ENCODE measurements around the gene FYTTD1. TPM values are rescaled to one million over a fixed set of nuclear protein-coding genes. Genes with fewer than 3 reads are reported as not detected.

Gene FYTTD1
- total RNA-seq, 1 donor from 2014 or later: 84.2 TPM

DNA sequence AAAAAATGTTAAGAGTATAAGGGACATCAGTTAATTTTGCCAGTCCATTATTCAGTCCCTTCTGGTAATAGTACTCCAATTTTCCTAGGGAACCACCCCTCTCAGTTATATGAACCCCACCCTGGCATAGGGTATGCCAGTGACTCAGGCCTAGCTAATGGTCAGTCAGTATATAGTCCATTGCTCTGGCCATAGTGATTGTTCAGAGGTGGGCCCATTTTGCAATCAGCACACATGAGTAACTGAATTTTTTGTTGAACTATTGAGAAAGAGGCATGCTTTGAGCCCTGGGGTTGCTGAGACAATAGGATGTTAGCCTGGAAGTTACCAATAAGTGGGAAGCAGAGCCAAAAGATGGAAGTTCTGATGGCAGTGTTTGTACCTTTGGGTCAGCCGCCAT is 45.5 kb downstream of the FYTTD1 start:
- Mint-ChIP-seq H3K27me3 (no peaks in the 10 kb centered on the region), H3K4me1 (peaks cover 75% of the 10 kb centered on the region), H3K4me3 (no peak overlapping the region), H3K36me3 (ENCODE audit: low read depth) (peaks cover 9% of the 10 kb centered on the region), H3K9me3 (no peaks in the 10 kb centered on the region), H3K27ac (peak overlapping the region; percentile 50)
- CTCF ChIA-PET: no interaction called here
- DNase-seq (no peak), ATAC-seq (ENCODE audit: low read depth) (no peak)
- POLR2A ChIA-PET: interaction anchor here (1.3 to 1.5 kb wide), 2 partner anchors 13 to 81 kb away, joined by 3 to 5 read pairs; no protein-coding TSS in a partner anchor
- intact Hi-C loops (cut with micrococcal nuclease): no loop called here
- TF ChIP-seq, protein P1, sequence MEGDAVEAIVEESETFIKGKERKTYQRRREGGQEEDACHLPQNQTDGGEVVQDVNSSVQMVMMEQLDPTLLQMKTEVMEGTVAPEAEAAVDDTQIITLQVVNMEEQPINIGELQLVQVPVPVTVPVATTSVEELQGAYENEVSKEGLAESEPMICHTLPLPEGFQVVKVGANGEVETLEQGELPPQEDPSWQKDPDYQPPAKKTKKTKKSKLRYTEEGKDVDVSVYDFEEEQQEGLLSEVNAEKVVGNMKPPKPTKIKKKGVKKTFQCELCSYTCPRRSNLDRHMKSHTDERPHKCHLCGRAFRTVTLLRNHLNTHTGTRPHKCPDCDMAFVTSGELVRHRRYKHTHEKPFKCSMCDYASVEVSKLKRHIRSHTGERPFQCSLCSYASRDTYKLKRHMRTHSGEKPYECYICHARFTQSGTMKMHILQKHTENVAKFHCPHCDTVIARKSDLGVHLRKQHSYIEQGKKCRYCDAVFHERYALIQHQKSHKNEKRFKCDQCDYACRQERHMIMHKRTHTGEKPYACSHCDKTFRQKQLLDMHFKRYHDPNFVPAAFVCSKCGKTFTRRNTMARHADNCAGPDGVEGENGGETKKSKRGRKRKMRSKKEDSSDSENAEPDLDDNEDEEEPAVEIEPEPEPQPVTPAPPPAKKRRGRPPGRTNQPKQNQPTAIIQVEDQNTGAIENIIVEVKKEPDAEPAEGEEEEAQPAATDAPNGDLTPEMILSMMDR (IDR thresholded peaks at IDR 0.05): no peak

DNA sequence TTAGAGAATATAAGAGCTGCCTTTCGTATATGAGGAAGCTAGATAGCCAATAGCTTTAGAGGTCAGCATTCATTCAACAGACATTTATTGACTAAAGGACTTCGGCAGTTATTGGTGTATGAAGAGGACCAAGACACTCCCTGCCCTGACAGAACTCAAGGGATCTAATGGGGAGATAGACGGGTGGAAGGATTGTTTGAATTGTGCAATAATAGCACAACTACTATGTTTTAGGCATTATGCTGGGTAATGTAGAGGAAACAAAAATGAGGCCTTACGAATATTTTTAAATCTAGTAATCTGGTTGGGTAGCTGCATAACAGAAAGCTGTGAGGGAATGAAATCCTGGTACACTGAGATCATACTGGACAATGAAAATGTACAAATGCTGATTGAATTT is 46.4 kb downstream of the FYTTD1 start:
- Mint-ChIP-seq H3K4me3 (no peak overlapping the region), H3K27me3 (no peaks in the 10 kb centered on the region), H3K27ac (peak overlapping the region; percentile 68), H3K9me3 (no peaks in the 10 kb centered on the region), H3K4me1 (peaks cover 77% of the 10 kb centered on the region), H3K36me3 (ENCODE audit: low read depth) (peaks cover 8% of the 10 kb centered on the region)
- ChIA-PET POLR2A (interaction anchor here (0.7 to 1.5 kb wide), 2 partner anchors 10 to 14 kb away, joined by 5 to 13 read pairs; no protein-coding TSS in a partner anchor), CTCF (no interaction called here)
- intact Hi-C loops (cut with micrococcal nuclease): no loop called here
- TF ChIP-seq, protein P1 (IDR thresholded peaks at IDR 0.05): no peak
- DNase-seq: no peak
- ATAC-seq (ENCODE audit: low read depth): no peak

DNA sequence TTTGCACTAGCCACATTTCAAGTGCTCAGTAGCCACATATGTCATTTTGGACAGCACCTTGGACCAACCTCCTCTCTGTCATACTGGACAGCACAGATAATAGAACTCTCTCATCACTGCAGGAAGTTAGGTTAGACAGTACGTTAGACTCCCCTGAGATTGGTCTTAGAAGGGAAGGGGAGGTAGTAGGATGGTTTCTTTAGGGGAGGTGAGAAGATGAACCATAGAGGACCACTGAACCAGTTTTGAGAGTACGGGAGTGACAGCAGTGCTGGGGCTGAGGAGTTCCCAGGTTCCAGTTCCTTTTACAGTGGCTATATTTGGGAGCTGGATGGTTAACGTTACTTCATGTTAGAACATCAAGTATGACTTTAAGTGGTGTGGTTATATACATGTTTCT is 49.2 kb downstream of the FYTTD1 start:
- ATAC-seq (ENCODE audit: low read depth) (peak; percentile 59), DNase-seq (no peak)
- Mint-ChIP-seq H3K9me3 (no peaks in the 10 kb centered on the region), H3K4me3 (peak overlapping the region; percentile 13), H3K27ac (peak overlapping the region; percentile 67), H3K36me3 (ENCODE audit: low read depth) (no peaks in the 10 kb centered on the region), H3K27me3 (no peaks in the 10 kb centered on the region), H3K4me1 (peaks cover 80% of the 10 kb centered on the region)
- POLR2A ChIA-PET: interaction anchor here (1.0 to 1.7 kb wide), 4 partner anchors 8 to 87 kb away, joined by 3 to 5 read pairs (median 4); partner anchors contain the start of gene LRCH3
- TF ChIP-seq, protein P1 (IDR thresholded peaks at IDR 0.05): no peak
- intact Hi-C loops (cut with micrococcal nuclease): no loop called here
- CTCF ChIA-PET: no interaction called here

DNA sequence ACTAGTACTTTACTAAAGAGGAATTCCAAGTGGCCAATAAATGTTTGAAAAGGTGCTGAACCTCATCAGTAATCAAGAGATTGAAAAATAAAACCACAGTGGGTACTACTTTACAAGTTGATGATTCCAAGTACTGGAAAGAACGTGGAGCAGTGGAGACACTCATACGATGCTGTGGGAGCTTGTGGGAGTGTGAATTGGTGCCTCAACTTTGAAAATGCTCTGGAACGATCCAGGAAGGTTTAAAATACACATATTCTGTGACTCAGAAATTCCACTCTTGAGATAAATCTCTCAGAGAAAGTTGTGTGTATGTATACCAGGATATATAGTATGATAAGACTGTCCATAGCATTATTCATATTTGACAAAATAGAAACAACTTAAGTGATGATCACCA is 50.7 kb downstream of the FYTTD1 start:
- CTCF ChIA-PET: interaction anchor here (0.8 to 2.3 kb wide), 4 partner anchors 9 to 200 kb away, joined by 3 to 11 read pairs (median 5); partner anchors contain the start of gene LRCH3
- intact Hi-C loops (cut with micrococcal nuclease): loop anchor here (5.0 kb wide), 2 partner anchors 108 to 128 kb away; no protein-coding TSS in a partner anchor
- no peaks in the 10 kb centered on the region for H3K27me3 Mint-ChIP-seq
- no peak overlapping the region for H3K4me3 Mint-ChIP-seq
- DNase-seq: no peak
- peak overlapping the region; percentile 53 for H3K27ac Mint-ChIP-seq
- H3K36me3 Mint-ChIP-seq (ENCODE audit: low read depth): peaks cover 2% of the 10 kb centered on the region
- H3K4me1 Mint-ChIP-seq: peaks cover 70% of the 10 kb centered on the region
- POLR2A ChIA-PET: interaction anchor here (0.8 to 1.7 kb wide), 2 partner anchors 9 to 30 kb away, joined by 3 to 12 read pairs; partner anchors contain the start of gene LRCH3
- TF ChIP-seq, protein P1 (IDR thresholded peaks at IDR 0.05): no peak
- H3K9me3 Mint-ChIP-seq: no peaks in the 10 kb centered on the region
- no peak for ATAC-seq (ENCODE audit: low read depth)

DNA sequence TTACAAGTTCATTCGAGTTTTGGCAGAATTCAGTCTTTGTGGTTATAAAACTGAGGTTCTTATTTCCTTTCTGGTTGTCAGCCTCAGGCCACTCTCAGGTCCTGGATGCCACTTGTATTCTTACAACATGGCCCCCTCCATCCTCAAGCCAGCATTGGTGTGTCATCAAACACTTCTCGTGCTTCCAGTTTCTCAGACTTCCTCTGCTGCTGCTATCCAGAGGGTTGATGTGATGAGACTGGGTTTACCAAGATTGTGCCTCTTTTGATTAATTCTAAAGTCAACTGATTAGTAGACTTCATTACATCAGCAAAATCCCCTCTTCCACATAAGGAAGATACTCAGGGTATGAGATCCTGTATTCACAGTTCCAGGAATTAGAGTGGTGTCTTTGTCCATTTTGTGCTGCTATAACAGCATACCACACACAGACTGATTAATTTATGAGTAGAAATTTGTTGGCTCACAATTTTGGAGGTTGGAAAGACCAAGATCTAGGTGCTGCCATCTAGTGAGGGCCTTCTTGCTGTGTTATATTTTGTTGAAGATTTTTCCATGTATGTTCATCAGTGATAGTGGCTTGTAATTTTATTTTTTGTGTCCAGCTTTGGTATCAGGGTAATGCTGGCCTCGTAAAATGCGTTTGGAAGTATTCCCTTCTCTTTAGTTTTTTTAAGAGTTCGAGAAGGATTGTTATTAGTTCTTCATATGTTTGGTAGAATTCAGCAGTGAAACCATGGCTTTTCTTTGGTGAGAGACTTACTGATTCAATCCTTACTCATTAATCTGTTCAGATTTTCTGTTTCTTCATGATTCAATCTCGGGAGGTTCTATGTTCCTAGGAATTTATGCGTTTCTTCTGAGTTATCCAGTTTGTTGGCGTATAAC is 52.5 kb downstream of the FYTTD1 start:
- H3K4me1 Mint-ChIP-seq: peaks cover 56% of the 10 kb centered on the region
- intact Hi-C loops (cut with micrococcal nuclease): loop anchor here (1.0 to 5.0 kb wide), 6 partner anchors 20 to 203 kb away; partner anchors contain the start of gene FYTTD1

More for the DNA sequence above, 52.5 kb downstream of the FYTTD1 start:
- DNase-seq (no peak), ATAC-seq (ENCODE audit: low read depth) (peak; percentile 40)
- no peak overlapping the region for H3K4me3 Mint-ChIP-seq
- ChIA-PET POLR2A (interaction anchor here (1.3 to 1.8 kb wide), 3 partner anchors 11 to 20 kb away, joined by 5 to 12 read pairs (median 9); partner anchors contain the start of gene LRCH3), CTCF (interaction anchor here (0.9 to 1.8 kb wide), 9 partner anchors 11 to 203 kb away, joined by 3 to 6 read pairs (median 4); partner anchors contain the start of gene LRCH3)
- peaks cover 7% of the 10 kb centered on the region for H3K36me3 Mint-ChIP-seq (ENCODE audit: low read depth)
- no peaks in the 10 kb centered on the region for H3K9me3 Mint-ChIP-seq
- peak overlapping the region; percentile 65 for H3K27ac Mint-ChIP-seq
- TF ChIP-seq, protein P1 (IDR thresholded peaks at IDR 0.05): no peak
- no peaks in the 10 kb centered on the region for H3K27me3 Mint-ChIP-seq

All from activated B cell treated with CpG ODN at 0.5 μM for 24 hours (primary cell).